Activated naive CD8-positive, alpha-beta T cell treated with anti-CD3 and anti-CD28 coated beads, Interleukin-2, amount 10 ng/mL, durations not matched to agents 7 days and 5 days (primary cell): Measurements from ENCODE around the gene FAM221A. TPM values are rescaled to one million over a fixed set of nuclear protein-coding genes. Genes with fewer than 3 reads are reported as not detected.

Source experiments
- ATAC-seq: fragments of 150-1000 bp; cut with Tn5 transposase; one replicate; pipeline ENCODE4 v1.10.0; 2021; ENCODE audit warnings: low read depth, moderate library complexity
- POLR2A ChIA-PET: fragments of 350-600 bp; sonication (Branson Sonifier 250); formaldehyde crosslinking; loops from one replicate; lab custom pipeline; 2021; ENCODE audit warnings: antibody characterized with exemption; lab: Charles Lee
- DNase-seq: peaks from one replicate; pipeline ENCODE4 v3.0.0; 2021
- H3K27ac Mint-ChIP-seq: one replicate; pipeline ENCODE4 v1.8.0; 2022; ENCODE audit warnings: mild to moderate bottlenecking, mixed read lengths
- H3K27me3 Mint-ChIP-seq: one replicate; pipeline ENCODE4 v1.8.0; 2022; ENCODE audit warnings: mild to moderate bottlenecking, moderate library complexity, mixed read lengths
- H3K36me3 Mint-ChIP-seq: one replicate; pipeline ENCODE4 v1.8.0; 2021; ENCODE audit warnings: mild to moderate bottlenecking, mixed read lengths
- H3K4me1 Mint-ChIP-seq: one replicate; pipeline ENCODE4 v1.8.0; 2021; ENCODE audit warnings: mixed read lengths
- H3K4me3 Mint-ChIP-seq: one replicate; pipeline ENCODE4 v1.8.0; 2022; ENCODE audit warnings: mild to moderate bottlenecking, moderate library complexity, mixed read lengths
- H3K9me3 Mint-ChIP-seq: one replicate; pipeline ENCODE4 v1.8.0; 2021; ENCODE audit warnings: mixed read lengths
- total RNA-seq, 2 experiments: library from RNA; stranded (reverse); gene quantifications; one replicate each; pipeline ENCODE4 v1.2.3, GENCODE V29; 2021

FAM221A gene
- 1 to 10 TPM; 5.8 to 6.2 TPM for total RNA-seq

GRCh38 chr7:23679898-23680413 lies at the start of gene FAM221A:
Gene FAM221A, plus strand, starts transcription at chr7:23680199. Its CDS starts 20 bp downstream, at chr7:23680219.
- no peaks in the 10 kb centered on the region for H3K36me3 Mint-ChIP-seq
- POLR2A ChIA-PET = interaction anchor here (0.6 to 1.0 kb wide), 3 partner anchors 62 to 140 kb away, joined by 3 read pairs; no protein-coding TSS in a partner anchor
- DNase-seq (peak; percentile 86), ATAC-seq (peak; percentile 99)
- peaks cover 9% of the 10 kb centered on the region for H3K27me3 Mint-ChIP-seq
- peak within 1 kb of the TSS; percentile 92 for H3K4me3 Mint-ChIP-seq
- peaks cover 6% of the 10 kb centered on the region for H3K4me1 Mint-ChIP-seq
- H3K9me3 Mint-ChIP-seq = no peaks in the 10 kb centered on the region
- peak within 1 kb of the TSS; percentile 46 for H3K27ac Mint-ChIP-seq

- H3K4me1 Mint-ChIP-seq = no peaks in the 10 kb centered on the region
- H3K27ac Mint-ChIP-seq = no peak overlapping the region
- DNase-seq = no peak
- no peak for ATAC-seq
- H3K36me3 Mint-ChIP-seq = peaks cover 3% of the 10 kb centered on the region
- POLR2A ChIA-PET = no interaction called here
- H3K4me3 Mint-ChIP-seq = no peak overlapping the region
- no peaks in the 10 kb centered on the region for H3K9me3 Mint-ChIP-seq
- no peaks in the 10 kb centered on the region for H3K27me3 Mint-ChIP-seq
Observed at GRCh38 chr7:23633417-23633816, 46.6 kb upstream of the FAM221A start.

DNA sequence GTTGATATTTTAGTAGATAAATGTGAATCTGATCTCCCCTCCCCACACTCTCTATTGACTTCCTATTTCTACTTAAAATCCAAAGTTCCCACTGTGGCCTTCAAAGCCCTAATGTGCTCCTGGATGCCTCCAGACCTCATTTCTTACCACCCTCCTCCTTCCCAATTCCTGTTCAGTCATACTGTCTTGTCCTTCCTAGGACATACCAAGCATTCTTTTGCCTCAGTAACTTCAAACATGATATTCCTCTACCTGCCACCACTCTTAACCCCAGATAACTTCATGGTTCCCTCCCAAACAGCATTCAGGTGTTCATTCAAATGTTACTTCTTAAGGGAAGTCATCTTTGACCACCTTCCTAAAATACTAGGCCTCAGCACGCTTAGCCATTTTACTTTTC lies 34.2 kb upstream of the FAM221A start:
- Mint-ChIP-seq H3K36me3 (no peaks in the 10 kb centered on the region), H3K27me3 (no peaks in the 10 kb centered on the region), H3K27ac (no peak overlapping the region), H3K4me3 (no peak overlapping the region), H3K9me3 (no peaks in the 10 kb centered on the region), H3K4me1 (no peaks in the 10 kb centered on the region)
- ATAC-seq (no peak), DNase-seq (no peak)
- POLR2A ChIA-PET = no interaction called here

GRCh38 chr7:23653942-23654341 lies 26.1 kb upstream of the FAM221A start:
- Mint-ChIP-seq H3K9me3 (peaks cover 19% of the 10 kb centered on the region), H3K27me3 (no peaks in the 10 kb centered on the region), H3K4me3 (no peak overlapping the region), H3K27ac (no peak overlapping the region), H3K4me1 (no peaks in the 10 kb centered on the region), H3K36me3 (peaks cover 4% of the 10 kb centered on the region)
- POLR2A ChIA-PET = no interaction called here
- DNase-seq (no peak), ATAC-seq (no peak)

DNA sequence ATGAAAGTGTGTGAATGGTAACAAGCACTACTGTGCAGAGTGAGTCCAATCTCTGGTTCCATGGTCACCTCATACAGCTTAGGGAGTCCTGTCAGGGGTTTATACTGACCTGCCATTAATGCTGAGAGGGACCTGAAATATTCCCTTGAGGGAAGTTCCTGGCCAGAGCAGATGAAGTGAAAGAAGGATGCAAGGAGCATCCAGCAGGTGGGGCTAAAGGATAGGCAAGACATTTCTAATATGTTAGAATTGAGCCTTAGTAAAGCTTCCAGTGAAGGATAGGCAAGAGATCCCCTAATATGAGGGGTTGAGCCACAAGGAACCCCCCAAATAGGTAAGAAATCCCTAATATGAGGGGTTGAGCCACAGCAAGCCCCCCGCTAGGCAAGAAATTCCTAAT lies 25.5 kb upstream of the FAM221A start:
- POLR2A ChIA-PET = no interaction called here
- peaks cover 19% of the 10 kb centered on the region for H3K9me3 Mint-ChIP-seq
- H3K36me3 Mint-ChIP-seq = peaks cover 4% of the 10 kb centered on the region
- no peaks in the 10 kb centered on the region for H3K27me3 Mint-ChIP-seq
- H3K27ac Mint-ChIP-seq = no peak overlapping the region
- ATAC-seq = no peak
- no peak overlapping the region for H3K4me3 Mint-ChIP-seq
- H3K4me1 Mint-ChIP-seq = no peaks in the 10 kb centered on the region
- DNase-seq = no peak

DNA sequence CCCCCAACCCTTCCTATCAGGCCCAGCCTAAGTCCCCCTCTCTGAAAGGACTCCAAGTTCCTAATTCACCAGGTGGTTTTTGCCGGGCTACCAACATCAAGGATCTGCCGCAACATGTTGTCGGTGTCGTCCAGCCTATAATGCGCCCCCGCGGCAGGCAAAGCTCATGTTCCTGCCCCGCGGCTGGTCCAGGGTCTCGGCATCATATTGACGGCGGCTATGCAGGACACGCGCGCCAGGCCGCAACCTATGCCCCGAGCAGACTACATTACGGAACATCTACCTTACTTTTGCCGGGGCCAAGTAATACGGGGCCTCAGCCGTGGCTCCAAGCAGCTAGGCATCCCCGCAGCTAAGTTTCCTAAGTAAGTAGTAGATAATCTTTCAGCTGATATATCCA lies 24.6 kb upstream of the FAM221A start:
- Mint-ChIP-seq H3K9me3 (peaks cover 19% of the 10 kb centered on the region), H3K36me3 (peaks cover 4% of the 10 kb centered on the region), H3K27me3 (no peaks in the 10 kb centered on the region), H3K4me3 (no peak overlapping the region), H3K27ac (no peak overlapping the region), H3K4me1 (no peaks in the 10 kb centered on the region)
- ATAC-seq (no peak), DNase-seq (no peak)
- POLR2A ChIA-PET = no interaction called here

DNA sequence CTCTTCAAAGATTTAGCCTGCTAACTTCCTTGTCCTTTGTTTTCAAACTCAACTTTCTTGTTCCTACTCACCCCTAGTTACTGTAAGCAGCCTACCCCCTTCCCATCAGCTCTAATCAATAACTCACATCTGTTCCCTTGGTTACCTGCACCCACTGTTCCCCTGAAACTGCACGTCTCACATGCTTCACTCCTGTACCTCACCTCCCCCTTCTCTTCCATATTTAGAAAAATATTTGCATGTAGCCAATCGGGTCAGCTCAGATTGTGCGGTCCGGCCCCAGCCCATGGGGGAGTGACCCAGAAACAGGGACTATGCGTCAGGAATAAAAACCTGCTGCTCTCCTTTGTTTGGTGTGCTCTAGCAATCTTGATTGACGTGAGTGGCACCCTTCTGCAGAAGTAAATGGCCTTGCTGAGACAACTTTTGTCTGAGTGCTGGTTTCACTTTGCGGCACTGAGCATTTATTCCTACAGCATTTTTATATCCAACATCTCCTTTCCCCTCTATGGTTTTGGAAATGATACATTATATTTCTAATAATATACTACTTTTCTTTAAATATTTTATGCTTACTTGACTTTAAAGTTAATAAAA lies 21.1 kb upstream of the FAM221A start:
- Mint-ChIP-seq H3K4me3 (no peak overlapping the region), H3K27ac (no peak overlapping the region), H3K9me3 (peaks cover 17% of the 10 kb centered on the region)

DNA sequence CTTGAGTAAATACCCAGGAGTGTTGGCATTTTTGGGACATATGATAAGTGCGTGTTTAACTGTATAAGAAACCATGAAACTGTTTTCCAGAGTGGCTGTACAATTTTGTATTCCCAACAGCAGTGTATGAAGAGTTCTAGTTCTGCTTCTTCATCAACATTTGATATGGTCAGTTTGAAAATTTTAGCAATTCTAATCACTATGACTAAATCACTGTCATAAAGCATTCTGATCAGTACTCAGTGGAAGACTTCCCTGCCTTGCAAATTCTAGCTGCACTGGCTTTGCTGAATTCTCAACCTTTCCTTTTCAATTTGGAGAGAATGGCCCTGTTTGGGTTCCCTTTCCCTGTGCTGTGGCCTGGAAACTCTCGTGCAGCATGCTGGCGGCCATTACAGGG lies 18.6 kb upstream of the FAM221A start:
- POLR2A ChIA-PET = interaction anchor here (0.6 kb wide), 1 partner anchor 622 kb away, joined by 3 read pairs; the partner anchor contains the start of gene NPY
- Mint-ChIP-seq H3K27ac (no peak overlapping the region), H3K4me1 (no peaks in the 10 kb centered on the region), H3K27me3 (no peaks in the 10 kb centered on the region), H3K9me3 (peaks cover 5% of the 10 kb centered on the region), H3K36me3 (no peaks in the 10 kb centered on the region), H3K4me3 (no peak overlapping the region)
- ATAC-seq = no peak
- DNase-seq = no peak

More for the DNA sequence above, 21.1 kb upstream of the FAM221A start:
- no peaks in the 10 kb centered on the region for H3K27me3 Mint-ChIP-seq
- no peaks in the 10 kb centered on the region for H3K4me1 Mint-ChIP-seq
- DNase-seq (no peak), ATAC-seq (no peak)
- H3K36me3 Mint-ChIP-seq = no peaks in the 10 kb centered on the region
- POLR2A ChIA-PET = no interaction called here

- ATAC-seq (no peak), DNase-seq (no peak)
- no peaks in the 10 kb centered on the region for H3K4me1 Mint-ChIP-seq
- H3K27me3 Mint-ChIP-seq = no peaks in the 10 kb centered on the region
- peaks cover 5% of the 10 kb centered on the region for H3K9me3 Mint-ChIP-seq
- H3K36me3 Mint-ChIP-seq = no peaks in the 10 kb centered on the region
- POLR2A ChIA-PET = interaction anchor here (0.6 kb wide), 1 partner anchor 621 kb away, joined by 3 read pairs; the partner anchor contains the start of gene NPY
- no peak overlapping the region for H3K4me3 Mint-ChIP-seq
- no peak overlapping the region for H3K27ac Mint-ChIP-seq
Observed at GRCh38 chr7:23662124-23662983, 17.6 kb upstream of the FAM221A start.

GRCh38 chr7:23662984-23663313 lies 17.1 kb upstream of the FAM221A start:
- POLR2A ChIA-PET = no interaction called here
- H3K27me3 Mint-ChIP-seq = no peaks in the 10 kb centered on the region
- no peak overlapping the region for H3K27ac Mint-ChIP-seq
- no peaks in the 10 kb centered on the region for H3K36me3 Mint-ChIP-seq
- DNase-seq (no peak), ATAC-seq (no peak)
- H3K9me3 Mint-ChIP-seq = peaks cover 5% of the 10 kb centered on the region
- no peak overlapping the region for H3K4me3 Mint-ChIP-seq
- no peaks in the 10 kb centered on the region for H3K4me1 Mint-ChIP-seq

- Mint-ChIP-seq H3K27me3 (no peaks in the 10 kb centered on the region), H3K27ac (no peak overlapping the region), H3K36me3 (no peaks in the 10 kb centered on the region), H3K4me1 (no peaks in the 10 kb centered on the region), H3K4me3 (no peak overlapping the region), H3K9me3 (peaks cover 2% of the 10 kb centered on the region)
- POLR2A ChIA-PET = no interaction called here
- no peak for DNase-seq
- ATAC-seq = no peak
Observed at GRCh38 chr7:23664122-23664521, 15.9 kb upstream of the FAM221A start.

DNA sequence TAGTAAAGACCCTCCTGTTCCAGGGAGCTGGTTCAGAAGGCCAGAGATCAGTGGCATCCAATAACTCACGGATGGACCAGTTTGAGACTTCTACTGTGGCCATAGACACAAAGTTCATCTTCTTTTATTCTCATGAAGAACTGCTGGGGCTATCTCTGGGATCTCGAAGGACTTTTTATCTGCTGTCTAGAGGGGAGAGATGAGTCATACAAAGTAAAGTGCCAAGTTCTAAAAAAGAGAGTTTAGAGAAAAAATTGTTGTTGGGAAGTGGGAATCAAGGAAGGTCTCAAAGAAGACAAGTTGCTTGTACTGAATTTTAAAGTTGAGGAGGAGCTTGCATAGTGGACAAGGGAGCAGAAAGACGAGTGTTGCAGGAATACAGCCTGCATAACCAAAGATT lies 8.0 kb upstream of the FAM221A start:
- POLR2A ChIA-PET = no interaction called here
- ATAC-seq = no peak
- Mint-ChIP-seq H3K9me3 (no peaks in the 10 kb centered on the region), H3K4me1 (no peaks in the 10 kb centered on the region), H3K4me3 (no peak overlapping the region), H3K27ac (no peak overlapping the region), H3K36me3 (no peaks in the 10 kb centered on the region), H3K27me3 (peaks cover 18% of the 10 kb centered on the region)
- DNase-seq = no peak

DNA sequence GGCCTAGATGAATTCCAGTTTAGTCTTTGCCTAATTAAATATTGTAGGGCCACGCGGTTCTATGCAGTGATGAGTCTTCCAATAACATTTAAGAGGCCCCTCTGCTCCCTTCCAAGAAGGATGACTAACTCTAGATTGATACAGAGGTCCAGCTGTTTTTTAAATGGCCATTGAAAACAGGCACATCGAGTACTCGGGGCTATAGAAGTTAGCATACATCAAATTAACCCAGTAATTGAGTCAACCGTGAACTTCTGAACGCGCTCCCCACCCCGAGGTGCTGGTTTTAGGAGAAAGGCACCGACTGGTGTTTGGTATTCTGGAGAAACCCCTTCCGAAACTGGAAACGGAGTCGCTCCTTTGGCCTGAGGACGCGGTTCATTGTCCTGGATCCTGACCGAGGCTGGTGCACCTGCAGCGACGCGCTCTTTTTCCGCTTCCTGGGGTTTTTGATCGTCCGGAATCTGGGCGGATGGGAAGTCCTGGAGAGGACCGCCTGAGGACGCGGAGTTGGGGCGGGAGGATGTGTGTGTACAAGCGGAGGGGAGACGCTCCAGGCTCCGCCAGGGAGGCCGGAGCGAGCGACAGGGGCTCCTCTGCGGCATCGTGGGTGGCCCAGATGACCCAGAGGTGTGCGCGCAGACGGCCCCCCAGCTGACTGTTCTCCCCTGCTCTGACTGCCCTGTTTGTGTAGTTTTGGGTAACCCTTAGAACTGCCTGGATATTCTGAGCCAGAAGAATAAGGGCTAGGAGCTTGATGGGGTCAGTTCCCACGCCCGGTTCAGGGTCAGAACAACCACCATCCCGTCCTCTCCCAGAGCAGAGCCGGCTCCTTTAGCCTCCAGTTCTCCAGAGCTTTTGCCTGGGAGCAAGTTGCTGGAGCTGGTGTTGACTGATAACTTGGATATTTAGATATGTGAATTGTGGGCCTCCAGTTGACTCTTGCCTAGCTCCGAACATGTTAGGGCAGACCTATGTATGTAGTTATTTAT lies 711 bp downstream of the FAM221A start:
- Mint-ChIP-seq H3K4me3 (peak overlapping the region; percentile 92), H3K27ac (peak overlapping the region; percentile 46), H3K27me3 (peaks cover 3% of the 10 kb centered on the region), H3K9me3 (no peaks in the 10 kb centered on the region), H3K4me1 (peaks cover 6% of the 10 kb centered on the region), H3K36me3 (peaks cover 2% of the 10 kb centered on the region)
- DNase-seq = peak; percentile 50
- POLR2A ChIA-PET = interaction anchor here (1.0 kb wide), 1 partner anchor 141 kb away, joined by 3 read pairs; no protein-coding TSS in a partner anchor
- ATAC-seq = peak; percentile 25
